ENCODE measurements around the gene ZNF582.

The ZNF582 gene

DNA sequence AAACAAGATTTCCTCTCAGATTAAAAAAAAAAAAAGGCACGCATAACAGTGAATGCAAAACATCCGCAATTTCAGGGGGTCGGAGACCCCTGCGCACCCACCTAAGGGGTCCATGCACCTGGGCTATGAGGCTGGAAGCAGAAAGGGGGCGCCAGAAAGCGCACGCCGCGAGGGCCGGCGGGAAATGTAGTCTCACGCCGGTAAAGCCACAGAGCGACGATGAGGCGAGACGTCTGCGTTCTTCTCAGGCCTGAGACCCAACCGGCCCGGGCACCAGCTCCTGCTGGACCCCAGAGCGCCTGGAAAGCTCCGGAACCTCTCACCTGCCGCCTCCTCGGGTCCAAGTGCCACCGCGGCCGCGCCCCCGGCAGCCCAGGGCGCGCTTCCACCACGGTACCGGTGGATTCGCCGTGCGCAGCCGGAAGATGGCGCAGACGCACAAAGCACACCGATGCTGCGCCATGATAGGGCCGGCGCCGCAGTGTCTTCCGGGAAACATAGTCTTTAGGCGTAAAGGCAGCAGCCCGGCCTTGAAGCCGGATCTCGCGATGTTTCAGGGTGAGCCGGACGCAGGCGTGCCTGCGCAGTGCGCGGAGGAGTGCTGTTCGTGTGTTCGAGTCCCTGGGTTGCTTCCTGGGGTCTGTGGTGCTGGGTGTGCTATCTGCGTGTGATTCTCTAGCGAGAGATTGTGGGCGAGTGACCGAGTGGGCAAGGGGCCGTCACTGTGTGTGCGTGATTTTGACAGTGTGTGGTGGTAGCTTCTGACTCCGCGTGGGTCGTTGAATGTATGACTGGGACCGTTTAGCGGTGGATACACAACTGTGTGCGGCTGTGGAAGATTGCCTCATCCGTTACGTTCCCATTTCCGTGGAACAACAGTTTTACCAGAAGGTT is at the start of gene ZNF582:
Gene ZNF582 (minus strand): TSS at position 416 of the 894 bp plus-strand sequence. CDS start 1,782 bp downstream, outside the sequence.
- H3K9me3 Mint-ChIP-seq = peaks cover 88% of the 10 kb centered on the region
- peaks cover 5% of the 10 kb centered on the region for H3K4me1 Mint-ChIP-seq
- H3K36me3 Mint-ChIP-seq (ENCODE audit: low read depth) = peaks cover 83% of the 10 kb centered on the region
- peak within 1 kb of the TSS; percentile 59 for H3K27ac Mint-ChIP-seq
- peak within 1 kb of the TSS; percentile 97 for H3K4me3 Mint-ChIP-seq
- H3K27me3 Mint-ChIP-seq (ENCODE audit: low read depth, poor library complexity) = peaks cover 3% of the 10 kb centered on the region
- peak; percentile 80 for DNase-seq
- TF ChIP-seq, protein P1, sequence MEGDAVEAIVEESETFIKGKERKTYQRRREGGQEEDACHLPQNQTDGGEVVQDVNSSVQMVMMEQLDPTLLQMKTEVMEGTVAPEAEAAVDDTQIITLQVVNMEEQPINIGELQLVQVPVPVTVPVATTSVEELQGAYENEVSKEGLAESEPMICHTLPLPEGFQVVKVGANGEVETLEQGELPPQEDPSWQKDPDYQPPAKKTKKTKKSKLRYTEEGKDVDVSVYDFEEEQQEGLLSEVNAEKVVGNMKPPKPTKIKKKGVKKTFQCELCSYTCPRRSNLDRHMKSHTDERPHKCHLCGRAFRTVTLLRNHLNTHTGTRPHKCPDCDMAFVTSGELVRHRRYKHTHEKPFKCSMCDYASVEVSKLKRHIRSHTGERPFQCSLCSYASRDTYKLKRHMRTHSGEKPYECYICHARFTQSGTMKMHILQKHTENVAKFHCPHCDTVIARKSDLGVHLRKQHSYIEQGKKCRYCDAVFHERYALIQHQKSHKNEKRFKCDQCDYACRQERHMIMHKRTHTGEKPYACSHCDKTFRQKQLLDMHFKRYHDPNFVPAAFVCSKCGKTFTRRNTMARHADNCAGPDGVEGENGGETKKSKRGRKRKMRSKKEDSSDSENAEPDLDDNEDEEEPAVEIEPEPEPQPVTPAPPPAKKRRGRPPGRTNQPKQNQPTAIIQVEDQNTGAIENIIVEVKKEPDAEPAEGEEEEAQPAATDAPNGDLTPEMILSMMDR (IDR thresholded peaks at IDR 0.05) = peak; percentile 54

DNA sequence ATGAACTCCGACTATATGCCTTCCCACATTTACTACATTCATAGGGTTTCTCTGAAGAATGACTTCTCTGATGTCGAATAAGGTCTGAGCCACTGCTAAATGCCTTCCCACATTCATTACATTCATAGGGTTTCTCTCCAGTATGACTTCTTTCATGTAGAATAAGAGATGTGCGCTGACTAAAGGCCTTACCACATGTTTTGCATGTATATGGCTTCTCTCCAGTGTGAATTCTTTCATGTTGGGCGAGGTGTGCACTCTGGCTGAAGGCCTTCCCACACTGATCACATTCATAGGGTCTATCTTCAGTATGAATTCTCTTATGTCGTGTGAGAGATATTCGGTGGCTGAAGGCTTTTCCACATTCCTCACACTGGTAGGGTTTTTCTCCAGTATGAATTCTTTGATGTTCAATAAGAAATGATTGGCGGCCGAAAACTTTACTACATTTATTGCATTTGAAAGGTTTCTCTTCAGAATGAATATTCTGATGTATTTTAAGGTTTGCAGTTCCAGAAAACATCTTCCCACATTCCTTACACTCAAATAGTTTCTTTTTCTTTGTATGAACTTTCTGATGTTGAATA is 48.0 kb upstream of the ZNF582 start:
- H3K4me1 Mint-ChIP-seq = no peaks in the 10 kb centered on the region
- peaks cover 82% of the 10 kb centered on the region for H3K9me3 Mint-ChIP-seq
- peaks cover 4% of the 10 kb centered on the region for H3K36me3 Mint-ChIP-seq (ENCODE audit: low read depth)

DNA sequence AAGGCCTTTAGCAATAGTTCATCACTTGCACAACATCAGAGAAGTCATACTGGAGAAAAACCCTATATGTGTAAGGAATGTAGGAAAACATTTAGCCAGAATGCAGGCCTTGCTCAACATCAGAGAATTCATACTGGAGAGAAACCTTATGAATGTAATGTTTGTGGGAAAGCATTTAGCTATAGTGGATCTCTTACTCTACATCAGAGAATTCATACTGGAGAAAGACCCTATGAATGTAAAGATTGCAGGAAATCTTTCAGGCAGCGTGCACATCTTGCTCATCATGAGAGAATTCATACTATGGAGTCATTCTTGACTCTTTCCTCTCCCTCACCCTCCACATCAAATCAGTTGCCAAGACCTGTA is 30.6 kb upstream of the ZNF582 start:
- Mint-ChIP-seq H3K27me3 (ENCODE audit: low read depth, poor library complexity) (no peaks in the 10 kb centered on the region), H3K4me3 (no peak overlapping the region), H3K36me3 (ENCODE audit: low read depth) (peaks cover 68% of the 10 kb centered on the region), H3K27ac (no peak overlapping the region), H3K9me3 (peaks cover 97% of the 10 kb centered on the region), H3K4me1 (no peaks in the 10 kb centered on the region)
- TF ChIP-seq, protein P1 (IDR thresholded peaks at IDR 0.05) = no peak
- no peak for DNase-seq

More for the DNA sequence above, 48.0 kb upstream of the ZNF582 start:
- no peak for DNase-seq
- Mint-ChIP-seq H3K27me3 (ENCODE audit: low read depth, poor library complexity) (no peaks in the 10 kb centered on the region), H3K27ac (no peak overlapping the region), H3K4me3 (no peak overlapping the region)
- TF ChIP-seq, protein P1 (IDR thresholded peaks at IDR 0.05) = no peak

DNA sequence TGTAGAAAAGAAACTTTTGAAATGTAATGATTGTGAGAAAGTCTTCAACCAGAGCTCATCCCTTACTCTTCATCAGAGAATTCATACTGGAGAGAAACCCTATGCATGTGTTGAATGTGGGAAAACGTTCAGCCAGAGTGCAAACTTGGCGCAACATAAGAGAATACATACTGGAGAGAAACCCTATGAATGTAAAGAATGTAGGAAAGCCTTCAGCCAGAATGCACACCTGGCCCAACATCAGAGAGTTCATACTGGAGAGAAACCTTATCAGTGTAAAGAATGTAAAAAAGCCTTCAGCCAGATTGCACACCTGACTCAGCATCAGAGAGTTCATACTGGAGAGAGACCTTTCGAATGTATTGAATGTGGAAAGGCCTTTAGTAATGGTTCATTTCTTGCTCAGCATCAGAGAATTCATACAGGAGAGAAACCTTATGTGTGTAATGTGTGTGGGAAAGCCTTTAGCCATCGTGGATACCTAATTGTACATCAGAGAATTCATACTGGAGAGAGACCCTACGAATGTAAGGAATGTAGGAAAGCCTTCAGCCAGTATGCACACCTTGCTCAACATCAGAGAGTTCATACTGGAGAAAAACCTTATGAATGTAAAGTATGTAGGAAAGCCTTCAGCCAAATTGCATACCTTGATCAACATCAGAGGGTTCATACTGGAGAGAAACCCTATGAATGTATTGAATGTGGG is 30.1 kb upstream of the ZNF582 start:
- TF ChIP-seq, protein P1 (IDR thresholded peaks at IDR 0.05) = no peak
- Mint-ChIP-seq H3K27me3 (ENCODE audit: low read depth, poor library complexity) (no peaks in the 10 kb centered on the region), H3K4me3 (no peak overlapping the region), H3K36me3 (ENCODE audit: low read depth) (peaks cover 74% of the 10 kb centered on the region), H3K9me3 (peaks cover 100% of the 10 kb centered on the region), H3K4me1 (no peaks in the 10 kb centered on the region), H3K27ac (no peak overlapping the region)
- DNase-seq = no peak

DNA sequence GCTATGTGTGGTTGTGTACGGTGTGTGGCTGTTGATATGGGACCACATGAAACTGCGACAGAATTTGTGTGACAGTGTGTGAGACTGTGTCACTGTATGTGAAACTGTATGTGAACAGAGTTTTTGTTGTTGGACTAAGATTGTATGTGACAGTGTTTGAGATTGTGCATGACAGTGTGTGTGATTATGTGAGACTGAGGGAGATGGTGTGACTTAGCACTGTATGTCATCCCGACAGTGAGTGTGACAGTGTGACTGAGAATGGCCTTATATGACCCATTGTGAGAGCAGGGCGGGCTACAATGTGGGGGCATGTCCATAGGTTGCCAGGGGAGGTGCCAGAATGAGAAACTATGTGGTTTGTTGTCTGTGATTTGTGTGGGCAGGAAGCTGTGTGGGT is 11.7 kb upstream of the ZNF582 start:
- peaks cover 97% of the 10 kb centered on the region for H3K9me3 Mint-ChIP-seq
- H3K27ac Mint-ChIP-seq = no peak overlapping the region

More for the DNA sequence above, 11.7 kb upstream of the ZNF582 start:
- TF ChIP-seq, protein P1 (IDR thresholded peaks at IDR 0.05) = no peak
- peaks cover 18% of the 10 kb centered on the region for H3K4me1 Mint-ChIP-seq
- H3K4me3 Mint-ChIP-seq = peak overlapping the region; percentile 86
- peaks cover 6% of the 10 kb centered on the region for H3K27me3 Mint-ChIP-seq (ENCODE audit: low read depth, poor library complexity)
- H3K36me3 Mint-ChIP-seq (ENCODE audit: low read depth) = peaks cover 97% of the 10 kb centered on the region
- DNase-seq = no peak
